Adipocyte (in vitro differentiated cells): ENCODE results near the gene CACNA1A.
"Not testable (repeated sequence)": the region's sequence is repeated elsewhere in the genome, so short reads cannot be mapped to it uniquely, and the experiment has no call there.

Experiments
- DNase-seq: peaks from one replicate; pipeline ENCODE4 v3.0.0-alpha.2; 2015; ENCODE audit warnings: low read depth
- H3K27me3 ChIP-seq: replicated peaks from 2 replicates; pipeline ENCODE4 v1.7.0; 2013; ENCODE audit warnings: mild to moderate bottlenecking, low read length, moderate library complexity; ENCODE audit not compliant: control insufficient read depth, insufficient read depth
- H3K36me3 ChIP-seq: 2 replicates; pipeline ENCODE4 v1.7.0; 2013; ENCODE audit warnings: low read length, mild to moderate bottlenecking, moderate library complexity; ENCODE audit not compliant: control insufficient read depth, insufficient read depth, severe bottlenecking
- H3K4me1 ChIP-seq: 2 replicates; pipeline ENCODE4 v1.7.0; 2013; ENCODE audit warnings: mild to moderate bottlenecking, low read length, moderate library complexity; ENCODE audit not compliant: control insufficient read depth, insufficient read depth
- H3K4me3 ChIP-seq: 2 replicates; pipeline ENCODE4 v1.7.0; 2013; ENCODE audit warnings: mild to moderate bottlenecking, low read length, moderate library complexity
- H3K9ac ChIP-seq: 2 replicates; pipeline ENCODE4 v1.7.0; 2013; ENCODE audit warnings: mild to moderate bottlenecking, low read length, moderate library complexity
- H3K9me3 ChIP-seq: 2 replicates; pipeline ENCODE4 v1.7.0; 2013; ENCODE audit warnings: mild to moderate bottlenecking, low read length, moderate library complexity; ENCODE audit not compliant: control insufficient read depth

The CACNA1A gene

GRCh38 chr19:13267131-13267530 is 239.1 kb downstream of the CACNA1A start:
- no peak overlapping the region for H3K9ac ChIP-seq
- H3K27me3 ChIP-seq = no peaks in the 10 kb centered on the region
- no peaks in the 10 kb centered on the region for H3K36me3 ChIP-seq
- H3K4me1 ChIP-seq = peaks cover 3% of the 10 kb centered on the region
- H3K4me3 ChIP-seq = no peak overlapping the region
- no peak for DNase-seq
- no peaks in the 10 kb centered on the region for H3K9me3 ChIP-seq

DNA sequence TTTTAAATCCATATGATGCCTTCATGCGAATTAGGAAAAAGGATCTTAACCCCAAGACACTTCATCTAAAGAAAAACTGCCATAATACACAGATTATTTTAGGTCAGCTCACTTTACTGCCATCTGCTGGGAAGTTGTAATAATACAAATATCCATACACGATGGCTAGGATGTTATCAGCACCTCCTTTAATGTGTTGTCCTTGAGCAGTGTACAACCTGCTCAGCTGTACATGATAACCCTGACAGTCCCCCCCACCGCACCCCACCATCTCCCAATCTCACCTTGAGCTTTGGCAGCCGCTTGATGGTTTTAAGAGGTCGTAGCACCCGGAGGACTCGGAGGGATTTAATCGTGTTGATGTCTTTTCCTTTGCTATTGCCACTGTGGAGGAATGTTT is 243.8 kb downstream of the CACNA1A start:
- Histone ChIP-seq H3K4me1 (peaks cover 21% of the 10 kb centered on the region), H3K9ac (no peak overlapping the region), H3K27me3 (no peaks in the 10 kb centered on the region), H3K4me3 (no peak overlapping the region), H3K9me3 (no peaks in the 10 kb centered on the region), H3K36me3 (no peaks in the 10 kb centered on the region)
- peak; percentile 84 for DNase-seq

GRCh38 chr19:13260883-13261653 is 245.2 kb downstream of the CACNA1A start:
- DNase-seq = peak; percentile 69

DNA sequence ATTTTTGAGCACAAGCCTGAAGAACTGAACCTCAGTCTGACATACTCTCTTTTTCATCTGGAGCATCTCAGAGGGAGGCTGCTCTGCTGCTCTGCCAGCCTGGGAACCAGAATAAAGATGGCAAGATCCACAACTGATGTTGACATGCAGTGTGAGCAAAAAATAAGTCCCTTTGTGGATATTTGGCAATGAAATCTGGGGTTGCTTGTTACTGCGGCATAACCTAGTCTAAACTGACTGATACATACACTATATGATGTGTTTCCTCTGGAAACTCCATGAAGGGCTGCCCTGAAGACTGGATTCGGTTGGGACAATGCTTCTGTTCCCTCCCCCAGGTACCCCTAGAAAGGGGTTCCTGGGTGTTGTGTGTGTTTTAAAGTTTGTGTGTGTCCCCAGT is 249.4 kb downstream of the CACNA1A start:
- Histone ChIP-seq H3K27me3 (no peaks in the 10 kb centered on the region), H3K9me3 (peaks cover 5% of the 10 kb centered on the region), H3K36me3 (peaks cover 6% of the 10 kb centered on the region), H3K4me1 (peaks cover 16% of the 10 kb centered on the region), H3K9ac (no peak overlapping the region), H3K4me3 (no peak overlapping the region)
- DNase-seq = no peak

More at GRCh38 chr19:13260883-13261653, 245.2 kb downstream of the CACNA1A start:
- peaks cover 6% of the 10 kb centered on the region for H3K36me3 ChIP-seq
- peaks cover 5% of the 10 kb centered on the region for H3K9me3 ChIP-seq
- H3K4me1 ChIP-seq = peaks cover 21% of the 10 kb centered on the region
- H3K4me3 ChIP-seq = peak overlapping the region; percentile 42
- peak overlapping the region; percentile 69 for H3K9ac ChIP-seq
- H3K27me3 ChIP-seq = no peaks in the 10 kb centered on the region

GRCh38 chr19:13256398-13256797 is 249.9 kb downstream of the CACNA1A start:
- H3K4me3 ChIP-seq, H3K27me3 ChIP-seq, H3K9ac ChIP-seq, H3K9me3 ChIP-seq, H3K36me3 ChIP-seq, DNase-seq: not testable (repeated sequence)
- peaks cover 11% of the 10 kb centered on the region for H3K4me1 ChIP-seq

DNA sequence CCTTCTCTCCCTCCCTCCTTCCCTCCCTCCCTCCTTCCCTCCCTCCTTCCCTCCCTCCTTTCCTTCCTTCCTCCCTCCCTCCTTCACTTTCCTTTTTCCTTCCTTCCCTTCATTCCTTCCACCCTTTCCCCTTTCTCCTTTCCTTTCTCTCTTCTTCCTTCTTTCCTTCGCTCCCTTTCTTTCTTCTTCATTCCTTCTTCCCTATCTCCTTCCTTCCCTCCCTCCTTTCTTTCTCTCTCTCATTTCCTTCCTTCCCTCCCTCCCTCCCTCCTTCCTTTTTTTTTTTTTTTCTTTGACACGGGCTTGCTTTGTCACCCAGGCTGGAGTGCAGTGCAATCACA is 250.6 kb downstream of the CACNA1A start:
- H3K4me3 ChIP-seq = no peak overlapping the region
- H3K4me1 ChIP-seq = peaks cover 4% of the 10 kb centered on the region
- H3K9ac ChIP-seq = no peak overlapping the region
- peaks cover 5% of the 10 kb centered on the region for H3K9me3 ChIP-seq
- DNase-seq = no peak
- H3K36me3 ChIP-seq = peaks cover 6% of the 10 kb centered on the region
- no peaks in the 10 kb centered on the region for H3K27me3 ChIP-seq

DNA sequence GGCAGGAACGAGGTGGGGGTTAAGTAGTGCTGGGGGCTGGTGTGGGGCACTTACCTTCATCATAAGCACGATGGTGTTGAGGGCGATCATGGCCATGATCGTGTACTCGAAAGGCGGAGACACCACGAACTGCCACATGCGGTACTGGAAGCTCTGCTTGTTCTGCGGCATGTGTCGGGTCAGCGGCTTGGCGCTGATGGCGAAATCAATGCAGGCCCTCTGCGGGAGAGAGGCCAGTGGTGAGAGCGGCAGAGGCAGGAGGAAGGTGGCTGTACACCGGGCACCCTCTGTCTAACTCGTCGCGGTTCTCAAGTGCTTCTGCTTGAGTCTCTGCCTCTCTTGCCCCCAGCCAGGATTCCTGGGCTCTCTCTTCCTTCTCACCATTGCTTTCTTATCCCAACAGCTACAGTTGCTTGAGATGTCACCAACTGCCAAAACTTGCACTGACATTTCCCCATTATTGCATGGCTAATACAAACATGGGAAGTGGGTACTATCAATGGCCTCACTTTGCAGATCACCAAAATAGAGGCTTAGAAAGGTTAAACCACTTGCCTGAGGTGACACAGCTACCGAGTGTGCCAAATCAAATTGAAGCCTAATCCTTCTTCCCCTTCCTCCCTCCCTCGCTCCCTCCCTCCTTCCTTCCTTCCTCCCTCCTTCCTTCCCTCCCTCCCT is 251.1 kb downstream of the CACNA1A start:
- H3K4me3 ChIP-seq = no peak overlapping the region
- DNase-seq = no peak

GRCh38 chr19:13252569-13253335 is 253.5 kb downstream of the CACNA1A start:
- peaks cover 6% of the 10 kb centered on the region for H3K36me3 ChIP-seq
- no peak overlapping the region for H3K4me3 ChIP-seq
- no peak overlapping the region for H3K9ac ChIP-seq
- H3K4me1 ChIP-seq = no peaks in the 10 kb centered on the region
- no peaks in the 10 kb centered on the region for H3K27me3 ChIP-seq
- no peak for DNase-seq
- peaks cover 5% of the 10 kb centered on the region for H3K9me3 ChIP-seq

More for the DNA sequence above, 251.1 kb downstream of the CACNA1A start:
- Histone ChIP-seq H3K9ac (no peak overlapping the region), H3K9me3 (peaks cover 5% of the 10 kb centered on the region), H3K36me3 (peaks cover 6% of the 10 kb centered on the region), H3K27me3 (no peaks in the 10 kb centered on the region), H3K4me1 (no peaks in the 10 kb centered on the region)

GRCh38 chr19:13244920-13245319 is 261.4 kb downstream of the CACNA1A start:
- H3K4me1 ChIP-seq = no peaks in the 10 kb centered on the region
- H3K9ac ChIP-seq = no peak overlapping the region
- no peaks in the 10 kb centered on the region for H3K36me3 ChIP-seq
- H3K9me3 ChIP-seq = no peaks in the 10 kb centered on the region
- no peak overlapping the region for H3K4me3 ChIP-seq
- DNase-seq = no peak
- no peaks in the 10 kb centered on the region for H3K27me3 ChIP-seq

- Histone ChIP-seq H3K4me3 (no peak overlapping the region), H3K4me1 (no peaks in the 10 kb centered on the region), H3K27me3 (no peaks in the 10 kb centered on the region), H3K9me3 (no peaks in the 10 kb centered on the region), H3K36me3 (no peaks in the 10 kb centered on the region), H3K9ac (no peak overlapping the region)
- DNase-seq = no peak
Observed at GRCh38 chr19:13241231-13242104, 264.8 kb downstream of the CACNA1A start.
